Epidermal melanocyte (primary cell): ENCODE data around the gene C20orf141.
"Not testable (repeated sequence)": the region's sequence is repeated elsewhere in the genome, so short reads cannot be mapped to it uniquely, and the experiment has no call there.

ENCODE experiments used
- DNase-seq: peaks from one replicate; pipeline ENCODE4 v3.0.0; 2011; ENCODE audit warnings: low spot score; ENCODE audit not compliant: insufficient read length

C20orf141 gene

GRCh38 chr20:2820084-2820895 is 5.5 kb downstream of the C20orf141 start:
- no peak for DNase-seq

DNA sequence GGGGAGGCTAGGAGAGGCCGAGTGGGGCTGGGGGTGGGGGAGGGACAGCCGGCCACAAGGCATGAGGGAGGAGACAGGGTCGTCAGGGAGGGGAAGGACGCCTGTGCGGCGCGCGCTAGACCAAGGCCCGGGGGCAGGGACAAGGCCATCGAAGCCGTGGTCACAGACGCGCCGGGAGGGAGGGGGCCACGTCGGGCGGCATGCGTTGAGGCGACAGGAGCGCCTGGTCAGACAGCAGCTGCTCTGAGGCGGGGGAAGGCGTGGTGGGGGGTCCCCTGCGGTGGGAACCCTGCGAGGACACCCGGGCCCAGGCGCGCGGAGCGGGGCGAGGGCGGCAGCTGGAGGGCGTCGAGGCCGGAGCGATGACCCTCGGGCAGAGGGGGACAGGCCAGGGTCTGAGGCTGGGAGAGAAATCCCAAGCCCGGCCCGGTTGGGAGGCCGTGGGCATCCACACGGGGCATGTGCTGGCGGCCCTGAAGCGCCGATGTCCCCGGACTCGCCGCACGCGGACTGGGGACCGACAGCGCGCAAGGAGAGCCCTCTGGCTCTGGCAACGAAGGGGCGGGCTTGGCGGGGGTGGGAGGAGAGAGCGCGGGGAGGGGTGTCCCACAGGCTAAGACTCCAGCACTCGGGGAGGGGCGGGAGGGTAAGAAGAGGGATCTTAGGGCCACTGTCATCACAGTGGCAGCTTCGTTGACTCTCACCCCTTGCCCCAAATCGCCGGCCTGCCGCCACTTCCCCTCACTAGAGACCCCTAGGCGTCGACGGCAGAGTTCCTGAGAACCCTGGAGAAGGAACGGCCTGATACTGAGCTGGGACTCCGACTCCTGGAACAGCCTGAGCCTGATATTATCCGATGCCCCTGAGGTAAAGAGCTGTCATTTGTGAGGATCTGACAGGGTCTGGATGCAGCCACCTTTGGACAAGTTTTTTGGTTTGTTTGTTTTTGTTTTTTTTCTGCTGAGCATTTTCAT is 6.4 kb downstream of the C20orf141 start:
- no peak for DNase-seq

GRCh38 chr20:2822073-2822472 is 7.3 kb downstream of the C20orf141 start:
- no peak for DNase-seq

GRCh38 chr20:2825761-2826160 is 11.0 kb downstream of the C20orf141 start:
- no peak for DNase-seq

DNA sequence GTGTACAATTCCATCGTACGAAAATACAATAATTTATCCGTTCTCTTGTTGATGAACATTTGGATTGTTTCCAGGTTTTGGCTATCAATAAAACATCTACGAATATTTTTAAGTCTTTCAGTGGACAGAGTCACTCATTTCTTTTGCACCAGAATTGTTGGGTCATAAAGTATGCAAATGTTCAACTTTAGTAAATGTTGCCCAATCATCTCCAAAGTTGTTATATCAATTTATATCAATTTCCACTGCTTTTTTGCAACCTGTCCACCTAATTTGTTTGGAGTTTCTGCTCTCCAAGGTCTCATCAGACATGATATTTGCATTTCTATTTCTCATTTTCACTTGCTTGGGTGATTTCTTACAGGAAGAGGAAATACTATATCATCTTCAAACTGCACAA is 11.9 kb downstream of the C20orf141 start:
- DNase-seq, result no peak

GRCh38 chr20:2829376-2829775 is 14.6 kb downstream of the C20orf141 start:
- DNase-seq, result no peak

- not testable (repeated sequence) for DNase-seq
Observed at GRCh38 chr20:2831206-2831605, 16.4 kb downstream of the C20orf141 start.

- no peak for DNase-seq
Observed at GRCh38 chr20:2833761-2834160, 19.0 kb downstream of the C20orf141 start.

DNA sequence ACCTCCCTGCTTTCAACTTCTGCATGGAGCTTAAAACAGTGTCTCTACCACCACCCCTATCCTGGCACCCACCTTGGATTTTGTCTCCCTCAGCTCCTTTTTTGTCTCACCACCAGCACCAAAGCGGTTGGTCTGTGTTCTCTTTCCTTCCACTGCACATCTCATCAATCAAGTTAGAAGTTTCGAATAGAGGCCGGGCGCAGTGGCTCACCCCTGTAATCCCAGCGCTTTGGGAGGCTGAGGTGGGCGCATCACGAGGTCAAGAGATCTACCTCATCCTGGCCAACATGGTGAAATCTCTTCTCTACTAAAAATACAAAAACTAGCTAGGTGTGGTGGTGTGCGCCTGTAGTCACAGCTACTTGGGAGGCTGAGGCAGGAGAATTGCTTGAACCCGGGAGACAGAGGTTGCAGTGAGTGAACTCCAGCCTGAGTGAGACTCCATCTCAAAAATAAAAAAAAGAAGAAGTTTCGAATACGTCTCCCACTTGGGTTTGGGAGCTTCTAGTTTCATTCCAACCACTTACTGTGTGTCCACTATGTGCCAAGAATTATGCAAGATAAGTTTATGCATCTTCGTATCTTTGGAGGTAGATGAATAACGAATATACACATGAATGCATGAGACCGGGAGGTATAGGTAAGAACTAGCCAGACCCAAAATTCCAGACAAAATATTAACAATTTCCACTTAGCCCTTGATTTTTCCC is 19.8 kb downstream of the C20orf141 start:
- no peak for DNase-seq

- no peak for DNase-seq
Observed at GRCh38 chr20:2835331-2835796, 20.6 kb downstream of the C20orf141 start.

DNA sequence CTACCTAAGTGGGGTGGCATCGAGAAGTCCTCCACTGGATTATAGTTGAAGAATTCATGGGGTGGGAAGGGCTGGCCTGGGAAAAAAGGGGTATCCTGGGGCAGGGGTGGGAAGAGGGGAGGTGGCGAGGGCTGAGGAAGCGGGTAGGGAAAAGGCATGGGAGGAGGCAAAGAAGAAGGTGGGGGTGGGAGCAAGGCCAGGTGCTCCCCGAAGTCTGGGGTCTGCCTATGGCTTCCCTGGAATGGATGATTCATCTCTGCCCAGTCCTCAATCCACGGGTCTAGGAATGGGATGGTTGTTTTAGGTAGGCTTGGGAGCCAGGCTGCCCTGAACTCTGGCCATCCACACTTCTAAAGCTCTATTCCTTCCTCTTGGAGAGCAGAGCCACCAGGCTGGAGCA is 21.2 kb downstream of the C20orf141 start:
- no peak for DNase-seq

DNA sequence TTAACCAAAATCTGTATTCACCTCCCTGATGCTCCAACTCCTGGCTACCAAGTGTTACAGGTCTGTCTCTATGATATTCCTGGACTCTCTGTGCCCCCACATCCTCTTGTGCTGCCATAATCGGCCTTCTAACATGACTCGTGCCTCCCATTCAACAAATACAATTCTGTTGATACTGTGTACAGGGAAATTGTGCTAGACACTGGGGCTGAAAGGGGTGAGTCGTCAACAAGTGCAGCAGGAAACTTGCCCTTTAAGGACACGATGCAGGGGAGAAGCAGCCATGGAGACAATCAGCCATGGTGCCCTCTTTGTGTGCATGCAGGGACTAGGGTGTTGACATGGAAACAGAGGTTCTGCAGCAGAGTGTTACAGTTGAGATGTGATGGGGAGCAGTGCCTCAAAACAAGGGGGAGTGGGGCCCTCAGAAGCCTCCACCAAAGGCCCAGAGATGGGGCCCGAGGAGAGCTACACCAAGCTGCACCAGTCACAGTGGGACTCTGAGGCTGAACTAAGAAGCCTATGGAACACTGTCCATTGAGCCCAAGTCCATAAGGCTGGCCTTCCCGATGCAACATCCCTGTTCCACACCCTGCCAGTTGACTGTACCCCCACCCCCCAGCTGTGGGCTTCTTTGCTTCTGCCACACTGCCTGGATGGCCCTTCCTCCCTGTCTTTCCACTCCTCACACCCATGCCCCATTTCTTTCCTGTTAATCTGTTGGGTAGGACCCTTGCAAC is 22.6 kb downstream of the C20orf141 start:
- DNase-seq, result no peak

DNA sequence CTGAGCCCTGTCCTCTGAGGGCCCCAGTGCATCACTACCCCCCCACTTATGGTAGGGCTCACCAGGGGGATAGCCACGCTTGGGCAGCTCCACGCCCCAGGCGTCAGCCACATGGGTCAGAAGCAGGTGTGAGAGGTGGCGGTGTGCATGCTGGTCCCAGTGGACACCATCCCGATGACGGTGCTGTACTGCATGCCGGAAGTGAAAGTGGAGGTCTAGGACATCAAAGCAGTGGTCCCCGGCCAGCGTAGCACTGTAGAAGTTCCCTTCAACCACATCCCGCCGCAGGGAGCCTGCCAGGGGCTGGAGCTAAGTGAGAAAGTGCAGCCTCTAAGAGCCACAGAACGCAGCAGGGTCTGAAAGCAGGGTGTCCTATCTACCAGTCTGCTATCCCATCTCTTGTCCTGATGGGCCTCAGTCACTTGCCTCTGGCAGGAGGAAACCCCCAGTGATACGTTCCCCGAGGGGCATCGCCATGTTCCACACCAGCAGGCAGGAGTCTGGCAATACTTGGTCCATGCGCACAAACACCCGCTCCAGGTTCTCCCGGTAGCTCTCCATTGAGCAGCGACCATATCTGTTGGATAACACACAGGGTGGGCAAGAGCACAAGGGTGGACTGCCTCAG is 23.5 kb downstream of the C20orf141 start:
- DNase-seq, result no peak

GRCh38 chr20:2838847-2839671 is 24.3 kb downstream of the C20orf141 start:
- no peak for DNase-seq

DNA sequence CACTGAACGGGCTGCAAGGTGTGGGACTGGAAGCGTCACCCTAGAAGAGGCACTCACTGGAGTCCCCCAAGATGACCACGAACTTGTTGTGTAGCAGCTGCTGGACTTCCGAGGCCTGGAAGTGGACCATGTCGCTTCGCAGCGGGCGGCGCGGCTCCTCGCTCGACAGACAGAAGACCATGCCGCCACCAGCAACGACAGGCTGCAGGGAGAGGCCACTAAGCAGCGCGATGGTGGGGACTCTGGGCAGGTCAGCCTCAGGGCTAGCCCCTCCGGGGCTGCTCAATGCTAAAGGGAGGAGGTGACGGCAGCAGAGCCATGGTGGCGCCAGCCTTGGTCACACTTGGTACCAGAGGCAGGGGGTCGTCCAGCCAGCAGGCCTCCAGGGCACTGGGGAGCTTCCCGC is 24.9 kb downstream of the C20orf141 start:
- no peak for DNase-seq

DNA sequence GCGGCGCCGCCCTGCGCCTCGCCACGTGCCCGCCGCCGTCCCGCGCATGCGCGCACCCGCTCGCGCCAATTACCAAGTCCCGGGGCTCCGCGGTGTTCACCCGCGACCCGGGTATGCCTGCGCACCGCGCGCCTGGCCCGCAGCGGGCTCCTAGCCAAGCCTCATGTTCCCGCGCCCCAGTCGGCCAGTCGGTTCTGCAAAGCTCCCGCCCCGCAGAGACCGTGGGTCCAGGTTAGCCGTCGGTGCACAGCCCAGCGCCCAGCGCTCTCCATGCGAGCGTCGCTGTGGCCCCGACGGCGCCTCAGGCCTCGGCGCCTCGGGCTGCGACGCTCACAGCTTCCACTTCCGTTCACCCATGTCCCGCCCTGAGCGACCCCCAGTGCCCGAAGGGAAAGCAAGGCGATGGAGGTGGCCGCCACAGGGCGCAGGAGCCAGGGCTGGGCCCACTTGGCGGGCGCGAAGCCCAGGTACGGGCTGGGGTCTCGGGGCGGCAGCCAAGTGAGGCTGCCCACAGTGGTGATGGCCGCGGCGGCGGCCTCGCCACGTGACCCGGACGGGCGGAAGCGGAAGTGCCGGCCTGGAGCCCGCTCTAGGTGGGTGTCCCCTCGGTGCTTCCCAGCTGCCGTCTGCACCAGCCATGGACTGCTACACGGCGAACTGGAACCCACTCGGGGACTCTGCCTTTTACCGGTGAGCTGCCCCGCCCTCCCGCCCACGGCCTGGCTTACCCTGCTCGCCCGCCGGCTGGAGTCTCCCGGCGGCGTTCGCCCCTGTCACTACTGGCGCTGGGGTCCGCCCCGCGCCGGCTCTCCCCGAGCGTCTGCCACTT is 25.6 kb downstream of the C20orf141 start, which contains the start of the genes PCED1A and VPS16:
Gene PCED1A, minus strand, starts transcription at position 518 of the 829 bp plus-strand sequence. CDS start 743 bp downstream, outside the sequence.
Gene VPS16, plus strand, starts transcription at position 608 of the 829 bp plus-strand sequence. Its CDS starts 30 bp downstream, at position 638.
- DNase-seq, result peak; percentile 96

DNA sequence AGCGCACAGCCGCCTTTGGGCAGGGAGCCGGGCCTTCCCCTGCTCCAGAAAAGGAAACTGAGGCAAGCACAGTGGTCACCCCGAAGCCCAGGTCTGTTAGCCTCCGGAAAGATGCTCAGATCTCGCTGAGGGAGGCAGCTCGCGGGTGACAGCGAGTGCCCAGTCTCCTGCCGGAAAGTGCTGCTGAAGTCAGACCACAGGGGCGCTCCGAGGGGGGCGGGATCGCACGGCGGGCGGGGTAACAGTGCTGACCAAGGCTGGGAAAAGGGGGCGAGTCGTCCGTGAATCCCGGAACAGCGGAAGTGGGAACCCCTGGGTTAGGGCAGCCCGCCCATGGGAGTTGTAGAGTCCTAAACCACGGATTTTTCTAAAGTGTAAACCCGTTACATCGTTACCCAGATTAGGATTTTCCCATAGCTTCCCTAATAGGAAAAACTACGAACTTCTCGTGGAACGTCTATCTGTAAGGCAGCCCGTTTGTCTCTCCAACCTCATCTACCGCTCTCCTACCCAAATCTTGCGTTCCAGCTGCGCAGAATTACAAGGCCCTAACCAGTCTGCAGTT is 26.3 kb downstream of the C20orf141 start:
- DNase-seq, result peak; percentile 70

DNA sequence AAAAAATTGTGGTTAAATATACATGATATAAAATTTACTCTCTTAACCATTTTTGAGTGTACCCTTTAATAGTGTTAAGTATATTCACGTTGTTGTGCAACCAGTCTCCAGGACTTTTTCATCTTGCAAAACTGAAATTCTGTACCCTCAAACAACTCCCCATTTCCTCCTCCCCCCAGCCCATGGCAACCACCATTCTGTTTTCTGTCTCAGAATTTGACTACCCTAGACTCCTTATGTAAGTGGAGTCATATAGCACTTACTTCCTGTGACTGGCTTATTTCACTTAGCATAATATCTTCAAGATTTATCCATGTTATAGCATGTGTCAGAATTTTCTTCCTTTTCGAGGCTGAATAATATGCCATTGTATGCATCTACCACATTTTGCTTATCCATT is 30.8 kb downstream of the C20orf141 start:
- no peak for DNase-seq
